DMS53 (cell line): Measurements from ENCODE around the gene OSTF1.

ENCODE experiments used
- DNase-seq: peaks from one replicate; lab custom pipeline; 2025; lab: John Stamatoyannopoulos, UW

The OSTF1 gene

GRCh38 chr9:75085640-75086039 is 2.7 kb upstream of the OSTF1 start:
- no peak for DNase-seq

DNA sequence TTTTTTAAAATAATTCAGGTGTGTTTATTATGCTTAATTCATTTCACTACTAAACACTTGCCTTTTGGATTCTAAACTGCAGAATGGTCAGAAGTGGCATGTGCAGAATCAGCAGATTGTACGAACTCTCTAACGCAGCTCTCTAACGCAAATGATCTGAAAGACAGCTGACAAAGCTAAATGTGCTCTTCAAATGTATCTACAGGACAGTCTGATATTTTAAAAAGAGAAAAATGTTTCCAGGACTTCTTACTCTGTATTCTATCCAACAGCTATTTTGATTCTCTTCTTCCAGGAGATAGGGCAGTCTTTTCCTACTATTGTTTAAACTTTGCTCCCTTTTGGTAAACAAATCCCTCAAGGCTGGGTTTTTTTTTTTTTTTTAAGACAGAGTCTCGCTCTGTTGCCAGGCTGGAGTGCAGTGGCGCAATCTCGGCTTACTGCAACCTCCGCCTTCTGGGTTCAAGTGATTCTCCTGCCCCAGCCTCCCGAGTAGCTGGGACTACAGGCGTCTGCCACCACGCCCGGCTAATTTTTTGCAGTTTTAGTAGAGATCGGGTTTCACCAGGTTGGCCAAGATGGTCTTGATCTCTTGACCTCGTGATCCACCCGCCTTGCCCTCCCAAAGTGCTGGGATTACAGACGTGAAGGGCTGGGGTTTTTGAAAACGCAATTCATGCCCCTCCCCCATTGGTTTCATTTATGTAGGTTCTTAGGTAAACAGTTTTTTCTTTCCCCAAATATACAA is 1.6 kb upstream of the OSTF1 start:
- DNase-seq: peak; percentile 70

DNA sequence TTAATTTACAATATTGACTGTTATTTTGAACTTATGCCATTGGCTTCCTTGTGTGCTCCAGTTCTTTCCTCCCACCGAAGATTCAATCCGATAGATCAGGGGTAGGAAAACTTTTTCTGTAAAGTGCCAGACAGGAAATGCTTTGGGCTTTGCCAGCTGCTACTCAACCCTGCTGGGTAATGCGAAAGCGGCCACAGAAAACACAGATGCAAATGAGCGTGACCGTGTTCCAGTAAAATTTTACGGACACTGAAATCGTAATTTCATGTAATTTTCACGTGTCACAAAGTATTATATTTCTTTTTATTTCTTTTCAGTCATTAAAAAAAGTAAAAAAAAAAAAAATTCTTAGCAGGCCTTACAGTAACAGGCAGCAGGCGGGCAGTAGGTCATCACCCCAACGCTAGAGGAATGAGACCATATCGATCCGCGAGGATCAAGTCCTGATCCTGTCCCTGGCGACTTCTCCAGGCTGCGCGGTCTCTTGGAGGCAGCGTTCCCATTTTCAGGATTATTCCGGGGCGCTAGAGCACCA is 958 bp upstream of the OSTF1 start:
- peak; percentile 72 for DNase-seq

- DNase-seq: peak; percentile 89
Observed at GRCh38 chr9:75088646-75089372, 495 bp downstream of the OSTF1 start.

DNA sequence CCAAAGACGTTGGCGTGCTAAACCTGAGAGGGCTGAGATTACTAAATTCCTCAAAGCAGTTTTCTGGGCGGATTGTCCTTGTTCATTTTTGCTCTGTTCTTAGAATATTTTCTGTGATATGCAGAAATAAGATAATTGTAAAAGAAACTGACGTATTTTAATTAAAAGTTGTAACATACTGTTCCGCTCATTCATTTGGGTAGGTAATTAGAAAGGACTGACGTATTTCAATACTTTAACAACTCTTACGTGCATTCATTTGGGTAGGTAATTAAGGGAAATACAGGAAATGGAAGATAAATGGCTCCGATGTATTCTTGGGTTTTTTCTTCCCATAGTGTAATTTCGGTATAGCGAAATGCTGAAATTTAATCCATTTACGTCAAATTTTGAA is 1.1 kb downstream of the OSTF1 start:
- no peak for DNase-seq

GRCh38 chr9:75090579-75090978 is 2.3 kb downstream of the OSTF1 start:
- no peak for DNase-seq

DNA sequence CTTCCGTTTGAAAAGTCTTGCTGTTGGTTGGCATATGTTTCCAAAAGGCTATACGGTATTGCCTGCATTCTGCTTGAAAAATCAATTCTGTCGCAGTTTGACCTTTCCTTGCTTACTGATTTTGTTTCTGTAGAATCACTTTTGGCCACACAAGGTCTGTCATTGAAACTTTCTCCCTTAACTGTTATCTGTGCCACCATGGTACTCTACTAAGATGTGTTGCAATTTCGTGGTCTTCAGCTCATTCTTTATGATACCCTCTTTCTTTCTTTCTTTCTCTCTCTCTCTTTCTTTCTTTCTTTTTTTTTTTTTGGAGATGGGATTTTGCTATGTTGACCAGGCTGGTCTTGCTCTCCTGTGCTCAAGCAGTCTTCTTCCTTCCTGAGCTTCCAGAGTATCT is 4.5 kb downstream of the OSTF1 start:
- DNase-seq: no peak

- DNase-seq: no peak
Observed at GRCh38 chr9:75096796-75097195, 8.5 kb downstream of the OSTF1 start.

DNA sequence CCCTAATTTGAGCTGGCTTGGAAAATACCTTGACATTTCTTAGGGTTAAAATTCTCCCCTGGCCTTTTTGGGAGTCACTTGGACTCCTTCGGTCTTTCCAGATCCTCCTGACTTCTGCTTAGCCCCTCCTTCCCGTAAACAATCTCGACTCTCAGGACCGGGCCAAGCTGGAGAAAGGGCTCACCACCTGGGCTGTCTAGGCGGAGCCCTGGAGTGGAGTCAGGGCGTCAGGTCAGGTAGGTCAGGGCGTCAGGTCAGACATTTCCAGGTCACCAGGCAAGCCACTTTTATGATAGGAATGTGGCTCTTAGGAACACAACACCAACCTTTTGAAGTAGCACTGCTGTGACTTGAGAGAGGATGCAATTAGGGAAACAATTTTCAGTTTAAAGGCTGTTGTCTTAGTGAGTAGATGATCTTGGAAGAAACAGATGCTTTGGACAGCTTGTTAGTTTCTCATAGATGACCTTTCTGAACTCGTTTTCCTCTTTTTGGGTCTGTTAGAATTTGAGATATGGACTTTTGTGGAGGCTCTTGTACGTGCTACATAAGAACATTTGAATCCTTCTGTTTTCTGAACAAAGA is 12.8 kb downstream of the OSTF1 start:
- no peak for DNase-seq

GRCh38 chr9:75102177-75102790 is 14.0 kb downstream of the OSTF1 start:
- no peak for DNase-seq

GRCh38 chr9:75104607-75105006 is 16.3 kb downstream of the OSTF1 start:
- DNase-seq: no peak

GRCh38 chr9:75105019-75105540 is 16.8 kb downstream of the OSTF1 start:
- no peak for DNase-seq

DNA sequence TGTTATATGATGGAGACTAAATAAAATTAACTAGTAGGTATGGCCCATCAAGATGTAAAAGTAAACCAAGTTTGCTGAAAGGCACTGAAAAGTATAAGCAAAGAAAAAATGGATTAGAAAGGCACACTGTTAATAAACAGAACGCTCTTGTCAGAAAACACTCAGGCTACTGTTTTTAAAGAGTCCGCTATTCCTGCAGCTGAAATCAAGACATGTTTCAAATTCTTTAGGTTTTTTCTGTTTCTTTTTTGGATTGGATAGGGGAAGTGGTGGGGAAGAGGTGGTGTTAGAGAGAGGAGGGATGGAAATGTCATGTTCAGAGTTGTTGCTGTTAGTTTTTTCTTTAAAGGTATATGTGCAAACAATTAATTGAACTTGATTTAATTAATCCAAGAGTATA is 17.5 kb downstream of the OSTF1 start:
- no peak for DNase-seq

- no peak for DNase-seq
Observed at GRCh38 chr9:75106857-75107256, 18.5 kb downstream of the OSTF1 start.

GRCh38 chr9:75108571-75108970 is 20.3 kb downstream of the OSTF1 start:
- DNase-seq: no peak

DNA sequence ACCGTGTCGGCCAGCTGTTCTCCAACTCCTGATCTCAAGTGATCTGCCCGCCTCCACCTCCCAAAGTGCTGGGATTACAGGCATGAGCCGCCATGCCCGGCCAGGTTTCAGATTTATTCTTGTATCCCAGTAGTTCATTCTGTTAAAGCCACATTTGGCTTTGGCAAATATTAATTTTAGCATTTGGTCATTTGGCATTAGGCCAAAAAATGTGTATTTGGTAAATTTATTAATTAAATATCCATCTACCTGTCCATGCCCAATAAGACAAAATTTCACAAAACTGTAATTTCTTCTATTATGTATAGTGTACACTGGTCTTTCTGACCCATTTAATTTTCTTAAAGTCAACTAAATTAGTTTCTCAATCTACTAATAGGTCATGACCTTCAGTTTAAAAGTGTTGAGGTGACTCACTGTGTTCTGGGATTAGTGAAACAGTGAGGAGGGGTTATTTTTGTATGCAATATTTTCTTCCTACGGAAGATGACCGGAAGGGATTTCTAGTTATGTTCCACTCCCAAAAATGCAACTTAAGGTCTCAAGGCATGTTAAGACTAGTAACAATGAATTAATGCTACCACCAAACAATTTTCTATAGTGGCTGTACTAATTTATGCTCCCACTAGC is 21.0 kb downstream of the OSTF1 start:
- DNase-seq: no peak

- peak; percentile 58 for DNase-seq
Observed at GRCh38 chr9:75111019-75111622, 22.8 kb downstream of the OSTF1 start.

DNA sequence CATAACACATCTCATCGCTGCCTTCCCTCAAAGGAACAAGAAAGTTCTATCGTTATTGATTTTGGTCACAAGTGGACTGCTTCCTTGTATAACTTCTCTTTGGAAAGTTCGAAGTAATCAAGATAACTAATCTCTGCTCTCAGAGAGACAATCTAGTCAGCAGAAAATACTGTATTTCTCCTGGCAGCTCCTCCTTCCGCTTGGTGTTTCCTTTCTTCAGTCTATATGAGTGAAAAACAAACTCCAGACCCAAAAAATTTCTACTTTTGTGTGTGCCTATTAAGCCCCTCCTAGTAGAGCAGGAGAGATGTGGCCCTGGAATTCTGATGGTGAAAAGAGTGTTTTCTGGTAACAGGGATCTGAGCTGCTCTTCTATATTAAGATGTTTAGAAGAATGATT is 24.5 kb downstream of the OSTF1 start:
- no peak for DNase-seq

DNA sequence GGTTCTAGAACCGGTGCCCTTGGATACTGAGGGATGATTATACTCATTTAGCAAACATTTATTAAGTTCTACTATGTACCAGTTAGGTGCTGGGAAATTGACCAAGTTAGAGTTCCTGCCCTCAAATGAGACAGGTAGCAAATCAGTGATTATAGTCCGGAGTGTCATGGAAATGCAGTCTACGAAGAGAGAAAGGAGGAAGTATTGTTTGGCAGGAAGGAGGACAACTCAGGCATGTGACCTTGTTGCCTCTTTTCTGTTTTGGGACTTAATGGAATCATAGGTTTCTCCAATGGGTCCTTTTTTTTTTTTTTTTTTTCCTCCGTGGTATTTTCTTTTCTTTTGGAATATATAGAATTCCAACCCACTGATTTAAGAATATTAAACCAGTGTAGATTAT is 28.0 kb downstream of the OSTF1 start:
- DNase-seq: no peak

- no peak for DNase-seq
Observed at GRCh38 chr9:75117564-75117963, 29.2 kb downstream of the OSTF1 start.

- no peak for DNase-seq
Observed at GRCh38 chr9:75120686-75121085, 32.4 kb downstream of the OSTF1 start.
